ENCODE data around the gene BICRAL. TPM values are rescaled to one million over a fixed set of nuclear protein-coding genes. Genes with fewer than 3 reads are reported as not detected.

The BICRAL gene
- polyA plus RNA-seq, 1 of the 3 experiments (the other 2 are of a cell fraction): 5.1 TPM

- WGBS (ENCODE audit: low lambda C conversion rate): 97% methylated on average over 2 of the region's 2 CpGs
- H3F3A ChIP-seq (replicated peaks; ENCODE audit: insufficient read depth): peaks cover 6% of the 10 kb centered on the region
- CTCF ChIA-PET: interaction anchor here (0.9 kb wide), 1 partner anchor 157 kb away, joined by 3 read pairs; no protein-coding TSS in a partner anchor
These were observed 36.6 kb downstream of the BICRAL start for GRCh38 chr6:42818416-42818815.

GRCh38 chr6:42818878-42819277 is 37.0 kb downstream of the BICRAL start:
- Histone ChIP-seq H3K27ac (ENCODE audit: low read depth in 2 of 2, low read length in 1 of 2) (no peak overlapping the region), H4K20me1 (ENCODE audit: insufficient read depth) (no peaks in the 10 kb centered on the region), H3F3A (replicated peaks; ENCODE audit: insufficient read depth) (peaks cover 2% of the 10 kb centered on the region), H3K4me1 (ENCODE audit: control insufficient read depth in 1 of 2, insufficient read depth in 2 of 2, low read depth in 1 of 2, low read length in 1 of 2) (peaks cover 0 to 15% of the 10 kb centered on the region in 2 experiments; a peak in 1 of 4 replicates), H3K36me3 (replicated peaks in 1 of 2; ENCODE audit: control insufficient read depth in 1 of 2, insufficient read depth in 2 of 2, low read length in 1 of 2) (peaks cover 2 to 19% of the 10 kb centered on the region in 2 experiments), H3K27me3 (ENCODE audit: insufficient read depth) (no peaks in the 10 kb centered on the region), H3K9me3 (no peaks in the 10 kb centered on the region), H3K4me2 (no peak overlapping the region), H3K9ac (no peak overlapping the region), H2AFZ (ENCODE audit: low read depth) (no peak overlapping the region), H3K4me3 (ENCODE audit: low read depth in 2 of 2, low read length in 1 of 2) (no peak overlapping the region), H3K79me2 (ENCODE audit: insufficient read depth) (no peaks in the 10 kb centered on the region), H3K9me2 (no peaks in the 10 kb centered on the region)
- WGBS (ENCODE audit: low lambda C conversion rate): 70% methylated on average over 3 of the region's 3 CpGs
- ChIA-PET CTCF (interaction anchor here (0.9 to 1.1 kb wide), 2 partner anchors 13 to 157 kb away, joined by 3 read pairs; no protein-coding TSS in a partner anchor), POLR2A (interaction anchor here (1.1 kb wide), 1 partner anchor 61 kb away, joined by 3 read pairs; the partner anchor contains the start of gene RPL7L1)
- no peak for DNase-seq
- no peak for TF ChIP-seq CHD2 (IDR thresholded peaks at IDR 0.05; ENCODE audit: low read length, partially characterized antibody)
- TF ChIP-seq IRF3 (IDR thresholded peaks at IDR 0.05; ENCODE audit: low read depth, low read length): no peak
- no peak for TF ChIP-seq PBX3 (IDR thresholded peaks at IDR 0.05)
- TF ChIP-seq EZH2phosphoT487 (IDR thresholded peaks at IDR 0.05; ENCODE audit: borderline replicate concordance, low read depth): no peak
- TF ChIP-seq MAX (IDR thresholded peaks at IDR 0.05; ENCODE audit: low read depth): no peak
- TF ChIP-seq MXI1 (IDR thresholded peaks at IDR 0.05; ENCODE audit: low read depth, low read length): no peak
- TF ChIP-seq POLR2AphosphoS5 (IDR thresholded peaks at IDR 0.05; ENCODE audit: low read depth, low read length): no peak
- no peak for TF ChIP-seq TAF1 (IDR thresholded peaks at IDR 0.05; ENCODE audit: borderline replicate concordance, low read depth, low read length)
- no peak for TF ChIP-seq SMC3 (IDR thresholded peaks at IDR 0.05; ENCODE audit: low read depth, low read length)

More at GRCh38 chr6:42818416-42818815, 36.6 kb downstream of the BICRAL start:
- TF ChIP-seq MEF2A (IDR thresholded peaks at IDR 0.05; ENCODE audit: borderline replicate concordance, low read depth) (no peak), RFX5 (IDR thresholded peaks at IDR 0.05; ENCODE audit: low read length) (no peak), FOXJ3 (CRISPR knock-in tag; IDR thresholded peaks at IDR 0.05) (no peak), TAF1 (IDR thresholded peaks at IDR 0.05; ENCODE audit: borderline replicate concordance, low read depth, low read length) (no peak), NRF1 (IDR thresholded peaks at IDR 0.05; ENCODE audit: low read depth, low read length) (no peak), EZH2phosphoT487 (IDR thresholded peaks at IDR 0.05; ENCODE audit: borderline replicate concordance, low read depth) (no peak), MXI1 (IDR thresholded peaks at IDR 0.05; ENCODE audit: low read depth, low read length) (no peak), ELF1 (IDR thresholded peaks at IDR 0.05) (no peak), IRF3 (IDR thresholded peaks at IDR 0.05; ENCODE audit: low read depth, low read length) (no peak), ZBTB33 (IDR thresholded peaks at IDR 0.05; ENCODE audit: borderline replicate concordance, low read depth) (no peak), NFIC (IDR thresholded peaks at IDR 0.05; ENCODE audit: borderline replicate concordance) (no peak), YY1 (IDR thresholded peaks at IDR 0.05; ENCODE audit: low read depth) (no peak), EP300 (IDR thresholded peaks at IDR 0.05; ENCODE audit: borderline replicate concordance in 1 of 2, low read depth in 1 of 2, low read length in 1 of 2) (no peak), SMC3 (IDR thresholded peaks at IDR 0.05; ENCODE audit: low read depth, low read length) (no peak), FOSL2 (IDR thresholded peaks at IDR 0.05; ENCODE audit: borderline replicate concordance, low read depth) (no peak), RCOR1 (IDR thresholded peaks at IDR 0.05; ENCODE audit: low read length) (no peak), SIN3A (IDR thresholded peaks at IDR 0.05; ENCODE audit: borderline replicate concordance, low read depth, low read length) (no peak)
- Histone ChIP-seq H3K27me3 (ENCODE audit: insufficient read depth) (no peaks in the 10 kb centered on the region), H3K27ac (ENCODE audit: low read depth in 2 of 2, low read length in 1 of 2) (no peak overlapping the region), H3K4me3 (ENCODE audit: low read depth in 2 of 2, low read length in 1 of 2) (no peak overlapping the region), H3K36me3 (replicated peaks in 1 of 2; ENCODE audit: control insufficient read depth in 1 of 2, insufficient read depth in 2 of 2, low read length in 1 of 2) (peaks cover 2 to 19% of the 10 kb centered on the region in 2 experiments), H3K4me1 (ENCODE audit: control insufficient read depth in 1 of 2, insufficient read depth in 2 of 2, low read depth in 1 of 2, low read length in 1 of 2) (peaks cover 0 to 15% of the 10 kb centered on the region in 2 experiments; a peak in 1 of 4 replicates), H4K20me1 (ENCODE audit: insufficient read depth) (no peaks in the 10 kb centered on the region), H3K9me2 (no peaks in the 10 kb centered on the region), H3K9me3 (no peaks in the 10 kb centered on the region), H3K4me2 (no peak overlapping the region), H2AFZ (ENCODE audit: low read depth) (no peak overlapping the region), H3K9ac (no peak overlapping the region), H3K79me2 (ENCODE audit: insufficient read depth) (no peaks in the 10 kb centered on the region)
- POLR2A ChIA-PET: interaction anchor here (1.1 kb wide), 1 partner anchor 61 kb away, joined by 3 read pairs; the partner anchor contains the start of gene RPL7L1
- no peak for DNase-seq
